ENCODE measurements around the gene PCNX1. TPM values are rescaled to one million over a fixed set of nuclear protein-coding genes. Genes with fewer than 3 reads are reported as not detected.

The PCNX1 gene
- total and polyA plus RNA-seq, 2 experiments from 2014 or later = 10.0 to 64.2 TPM

- Histone ChIP-seq H4K20me1 (ENCODE audit: insufficient read depth, poor library complexity, severe bottlenecking) (peaks cover 96% of the 10 kb centered on the region), H3K9me3 (ENCODE audit: low read depth) (no peaks in the 10 kb centered on the region), H3K79me2 (peaks cover 100% of the 10 kb centered on the region), H3K4me1 (ENCODE audit: insufficient read depth) (no peaks in the 10 kb centered on the region), H3K27ac (no peak overlapping the region), H2AFZ (no peak overlapping the region), H3K36me3 (replicated peaks; ENCODE audit: insufficient read depth, low read depth) (no peaks in the 10 kb centered on the region), H3K27me3 (no peaks in the 10 kb centered on the region), H3K4me3 (no peak overlapping the region), H3K9me2 (replicated peaks; ENCODE audit: insufficient read depth) (no peaks in the 10 kb centered on the region), H3K4me2 (no peak overlapping the region)
- no peak for TF ChIP-seq CTCF (IDR thresholded peaks at IDR 0.05; ENCODE audit: poor library complexity)
- TF ChIP-seq EZH2phosphoT487 (IDR thresholded peaks at IDR 0.05; ENCODE audit: low read depth, severe bottlenecking, unreplicated experiment) = no peak
- no peak for TF ChIP-seq EZH2 (IDR thresholded peaks at IDR 0.05; ENCODE audit: borderline replicate concordance)
- DNase-seq (ENCODE audit: low spot score) = no peak
Measured at GRCh38 chr14:70915415-70915814, 8.2 kb downstream of the PCNX1 start.

GRCh38 chr14:70916300-70916699 lies 9.0 kb downstream of the PCNX1 start:
- no peaks in the 10 kb centered on the region for H3K9me2 ChIP-seq (replicated peaks; ENCODE audit: insufficient read depth)
- H3K27ac ChIP-seq = no peak overlapping the region
- H3K9me3 ChIP-seq (ENCODE audit: low read depth) = no peaks in the 10 kb centered on the region
- H3K36me3 ChIP-seq (replicated peaks; ENCODE audit: insufficient read depth, low read depth) = no peaks in the 10 kb centered on the region
- H3K4me1 ChIP-seq (ENCODE audit: insufficient read depth) = no peaks in the 10 kb centered on the region
- peaks cover 100% of the 10 kb centered on the region for H3K79me2 ChIP-seq
- H4K20me1 ChIP-seq (ENCODE audit: insufficient read depth, poor library complexity, severe bottlenecking) = peaks cover 96% of the 10 kb centered on the region
- no peaks in the 10 kb centered on the region for H3K27me3 ChIP-seq
- H3K4me3 ChIP-seq = no peak overlapping the region
- DNase-seq (ENCODE audit: low spot score) = no peak
- TF ChIP-seq EZH2 (IDR thresholded peaks at IDR 0.05; ENCODE audit: borderline replicate concordance) (no peak), EZH2phosphoT487 (IDR thresholded peaks at IDR 0.05; ENCODE audit: low read depth, severe bottlenecking, unreplicated experiment) (no peak), CTCF (IDR thresholded peaks at IDR 0.05; ENCODE audit: poor library complexity) (no peak)
- H3K4me2 ChIP-seq = no peak overlapping the region
- H2AFZ ChIP-seq = no peak overlapping the region
- WGBS (ENCODE audit: low lambda C conversion rate, missing lambda C conversion rate) = 96% methylated on average over 7 of the region's 7 CpGs

GRCh38 chr14:70916799-70917198 lies 9.5 kb downstream of the PCNX1 start:
- Histone ChIP-seq H3K4me2 (no peak overlapping the region), H3K27ac (no peak overlapping the region), H2AFZ (no peak overlapping the region), H3K4me1 (ENCODE audit: insufficient read depth) (no peaks in the 10 kb centered on the region), H3K4me3 (no peak overlapping the region), H3K79me2 (peaks cover 100% of the 10 kb centered on the region), H3K9me2 (replicated peaks; ENCODE audit: insufficient read depth) (no peaks in the 10 kb centered on the region), H3K9me3 (ENCODE audit: low read depth) (no peaks in the 10 kb centered on the region), H4K20me1 (ENCODE audit: insufficient read depth, poor library complexity, severe bottlenecking) (peaks cover 96% of the 10 kb centered on the region), H3K27me3 (no peaks in the 10 kb centered on the region), H3K36me3 (replicated peaks; ENCODE audit: insufficient read depth, low read depth) (no peaks in the 10 kb centered on the region)
- TF ChIP-seq CTCF (IDR thresholded peaks at IDR 0.05; ENCODE audit: poor library complexity) (no peak), EZH2phosphoT487 (IDR thresholded peaks at IDR 0.05; ENCODE audit: low read depth, severe bottlenecking, unreplicated experiment) (no peak), EZH2 (IDR thresholded peaks at IDR 0.05; ENCODE audit: borderline replicate concordance) (no peak)
- 94% methylated on average over 4 of the region's 4 CpGs for WGBS (ENCODE audit: low lambda C conversion rate, missing lambda C conversion rate)
- no peak for DNase-seq (ENCODE audit: low spot score)

- Histone ChIP-seq H3K4me1 (ENCODE audit: insufficient read depth) (no peaks in the 10 kb centered on the region), H3K27ac (no peak overlapping the region), H3K36me3 (replicated peaks; ENCODE audit: insufficient read depth, low read depth) (no peaks in the 10 kb centered on the region), H2AFZ (no peak overlapping the region), H4K20me1 (ENCODE audit: insufficient read depth, poor library complexity, severe bottlenecking) (peaks cover 94% of the 10 kb centered on the region), H3K4me3 (no peak overlapping the region), H3K4me2 (no peak overlapping the region), H3K27me3 (no peaks in the 10 kb centered on the region), H3K9me2 (replicated peaks; ENCODE audit: insufficient read depth) (no peaks in the 10 kb centered on the region), H3K9me3 (ENCODE audit: low read depth) (no peaks in the 10 kb centered on the region), H3K79me2 (peaks cover 100% of the 10 kb centered on the region)
- DNase-seq (ENCODE audit: low spot score) = no peak
- 93% methylated on average over 1 of the region's 1 CpG for WGBS (ENCODE audit: low lambda C conversion rate, missing lambda C conversion rate)
- TF ChIP-seq CTCF (IDR thresholded peaks at IDR 0.05; ENCODE audit: poor library complexity) (no peak), EZH2 (IDR thresholded peaks at IDR 0.05; ENCODE audit: borderline replicate concordance) (no peak), EZH2phosphoT487 (IDR thresholded peaks at IDR 0.05; ENCODE audit: low read depth, severe bottlenecking, unreplicated experiment) (no peak)
Measured at GRCh38 chr14:70917633-70918032, 10.4 kb downstream of the PCNX1 start.

Data from hepatocyte (in vitro differentiated cells).